ENCODE results near the gene TXNDC15. TPM values are rescaled to one million over a fixed set of nuclear protein-coding genes. Genes with fewer than 3 reads are reported as not detected.
"Not testable (repeated sequence)": the region's sequence is repeated elsewhere in the genome, so short reads cannot be mapped to it uniquely, and the experiment has no call there.

TXNDC15 gene
- total RNA-seq, 1 experiment from 2014 or later = 64.4 TPM

GRCh38 chr5:134878403-134878802 is 4.2 kb downstream of the TXNDC15 start:
- DNase-seq (ENCODE audit: low read depth) = no peak

- DNase-seq (ENCODE audit: low read depth) = no peak
These were observed 5.3 kb downstream of the TXNDC15 start for GRCh38 chr5:134879456-134879855.

- DNase-seq (ENCODE audit: low read depth) = not testable (repeated sequence)
These were observed 6.8 kb downstream of the TXNDC15 start for GRCh38 chr5:134880937-134881336.

- DNase-seq (ENCODE audit: low read depth) = not testable (repeated sequence)
These were observed 7.5 kb downstream of the TXNDC15 start for GRCh38 chr5:134881711-134882110.

- DNase-seq (ENCODE audit: low read depth) = no peak
These were observed 13.5 kb downstream of the TXNDC15 start for GRCh38 chr5:134887593-134888159.

- DNase-seq (ENCODE audit: low read depth) = no peak
These were observed 15.2 kb downstream of the TXNDC15 start for GRCh38 chr5:134889335-134889734.

GRCh38 chr5:134891473-134891872 is 17.3 kb downstream of the TXNDC15 start:
- no peak for DNase-seq (ENCODE audit: low read depth)

GRCh38 chr5:134892282-134892681 is 18.1 kb downstream of the TXNDC15 start:
- no peak for DNase-seq (ENCODE audit: low read depth)

- no peak for DNase-seq (ENCODE audit: low read depth)
These were observed 18.8 kb downstream of the TXNDC15 start for GRCh38 chr5:134892926-134893325.

- DNase-seq (ENCODE audit: low read depth) = no peak
These were observed 19.8 kb downstream of the TXNDC15 start for GRCh38 chr5:134893748-134894505.

GRCh38 chr5:134902071-134902801 is 28.1 kb downstream of the TXNDC15 start:
- no peak for DNase-seq (ENCODE audit: low read depth)

- peak; percentile 96 for DNase-seq (ENCODE audit: low read depth)
These were observed 30.6 kb downstream of the TXNDC15 start, which contains the start of gene PCBD2 for GRCh38 chr5:134904610-134905245. Gene PCBD2, plus strand, starts transcription at chr5:134905131. Its CDS starts 9 bp downstream, at chr5:134905140.

GRCh38 chr5:134905246-134905996 is 31.2 kb downstream of the TXNDC15 start:
- DNase-seq (ENCODE audit: low read depth) = peak; percentile 73

- DNase-seq (ENCODE audit: low read depth) = no peak
These were observed 32.6 kb downstream of the TXNDC15 start for GRCh38 chr5:134906811-134907210.

GRCh38 chr5:134910752-134911151 is 36.6 kb downstream of the TXNDC15 start:
- DNase-seq (ENCODE audit: low read depth) = not testable (repeated sequence)

GRCh38 chr5:134911285-134912206 is 37.4 kb downstream of the TXNDC15 start:
- no peak for DNase-seq (ENCODE audit: low read depth)

- DNase-seq (ENCODE audit: low read depth) = no peak
These were observed 39.1 kb downstream of the TXNDC15 start for GRCh38 chr5:134913254-134913653.

- DNase-seq (ENCODE audit: low read depth) = no peak
These were observed 39.6 kb downstream of the TXNDC15 start for GRCh38 chr5:134913795-134914194.

GRCh38 chr5:134917070-134917815 is 43.1 kb downstream of the TXNDC15 start:
- DNase-seq (ENCODE audit: low read depth) = no peak

GRCh38 chr5:134918861-134919260 is 44.7 kb downstream of the TXNDC15 start:
- no peak for DNase-seq (ENCODE audit: low read depth)

Measured in Daoy (cell line).